SU-DHL-6 (cell line): ENCODE data around the gene XPO6.

Source experiments
- H2AFZ ChIP-seq: fragments of 200-600 bp; sonication (generic); 2 replicates; pipeline ENCODE4 v1.6.1; 2014; ENCODE audit warnings: low read depth, mild to moderate bottlenecking, moderate library complexity, mixed read lengths, antibody characterized with exemption, low read length; ENCODE audit not compliant: severe bottlenecking
- H3F3A ChIP-seq: fragments of 200-600 bp; shearing (Covaris generic); 2 replicates; pipeline ENCODE4 v1.6.0; 2016; ENCODE audit warnings: antibody characterized with exemption, mild to moderate bottlenecking; ENCODE audit not compliant: insufficient read depth
- H3K27ac ChIP-seq: fragments of 200-600 bp; sonication (generic); 2 replicates; pipeline ENCODE4 v1.5.1; 2016; ENCODE audit warnings: low read depth, mild to moderate bottlenecking, low read length, moderate library complexity, mixed read lengths
- H3K27me3 ChIP-seq: fragments of 200-600 bp; sonication (generic), shearing (Covaris generic); 2 replicates; pipeline ENCODE4 v1.6.0; 2014; ENCODE audit warnings: mild to moderate bottlenecking, low read length
- H3K36me3 ChIP-seq: fragments of 200-600 bp; sonication (generic); 2 replicates; pipeline ENCODE4 v1.6.1; 2014; ENCODE audit warnings: mild to moderate bottlenecking, low read length, mixed read lengths
- H3K4me2 ChIP-seq: fragments of 300-600, 200-600 bp; shearing (Covaris generic), sonication (generic); 2 replicates; pipeline ENCODE4 v1.6.0; 2014; ENCODE audit warnings: low read length, low read depth, mild to moderate bottlenecking; ENCODE audit not compliant: poor library complexity, severe bottlenecking
- H3K4me3 ChIP-seq: fragments of 200-600 bp; sonication (generic); 2 replicates; pipeline ENCODE4 v1.5.1; 2014; ENCODE audit warnings: antibody characterized with exemption, low read length, mild to moderate bottlenecking, mixed read lengths; ENCODE audit not compliant: insufficient read depth, poor library complexity, severe bottlenecking
- H3K79me2 ChIP-seq: fragments of 200-600 bp; sonication (generic); 2 replicates; pipeline ENCODE4 v1.6.1; 2014; ENCODE audit warnings: mild to moderate bottlenecking, low read length, moderate library complexity; ENCODE audit not compliant: insufficient read depth
- H3K9ac ChIP-seq: fragments of 200-600 bp; sonication (generic); 2 replicates; pipeline ENCODE4 v1.7.0; 2014; ENCODE audit warnings: mild to moderate bottlenecking, low read length
- H3K9me2 ChIP-seq: fragments of 200-600 bp; sonication (generic); replicated peaks from 2 replicates; pipeline ENCODE4 v1.6.1; 2014; ENCODE audit warnings: low read length; ENCODE audit not compliant: insufficient read depth
- H3K9me3 ChIP-seq: fragments of 200-600 bp; sonication (generic); 2 replicates; pipeline ENCODE4 v1.6.1; 2014; ENCODE audit warnings: low read length, mixed read lengths; ENCODE audit not compliant: insufficient read depth
- H4K20me1 ChIP-seq: fragments of 200-600 bp; sonication (generic); 2 replicates; pipeline ENCODE4 v1.6.1; 2014; ENCODE audit warnings: low read depth, mild to moderate bottlenecking, antibody characterized with exemption, low read length, moderate library complexity, mixed read lengths
- EZH2phosphoT487 ChIP-seq: fragments of 200-600 bp; sonication (generic), shearing (Covaris generic); conservative IDR thresholded peaks from 2 replicates; pipeline ENCODE4 v1.6.1; 2018; ENCODE audit warnings: mild to moderate bottlenecking, antibody characterized with exemption, low read length, moderate library complexity, mixed read lengths
- TF ChIP-seq, protein P1 (sequence below): fragments of 200-600 bp; sonication (generic); IDR thresholded peaks from one replicate; pipeline ENCODE4 v1.5.1; 2017; ENCODE audit warnings: antibody characterized with exemption, mild to moderate bottlenecking, low read length, moderate library complexity; ENCODE audit not compliant: insufficient read depth, poor library complexity, severe bottlenecking

XPO6 gene

DNA sequence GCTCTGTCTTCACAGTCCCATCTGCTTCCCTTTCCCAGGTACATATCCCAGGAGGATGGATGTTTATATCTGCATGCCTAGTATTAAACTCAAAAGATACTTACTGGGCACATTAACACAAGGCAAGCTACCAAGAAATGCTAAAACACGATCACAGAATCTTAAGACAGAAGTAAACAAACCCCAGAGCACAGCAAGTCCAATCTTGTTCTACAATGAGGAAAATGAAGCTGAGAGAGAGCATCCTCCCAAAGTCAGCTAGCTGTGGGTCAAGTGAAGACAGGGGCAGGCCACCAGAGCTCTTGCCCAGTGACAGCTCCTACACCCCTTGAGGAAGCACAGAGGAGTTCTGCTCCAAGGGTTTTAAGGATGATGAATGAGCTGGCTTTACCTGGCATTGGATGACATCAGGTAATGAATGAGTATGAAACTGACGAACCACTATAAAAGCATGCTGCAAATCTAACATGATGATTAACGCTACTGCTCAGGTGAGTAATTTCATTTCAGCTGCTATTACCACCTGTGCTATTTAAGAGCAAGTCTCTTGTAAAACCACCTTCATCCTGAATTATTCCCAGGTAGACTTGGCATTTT is 20.3 kb downstream of the XPO6 start:
- peaks cover 13% of the 10 kb centered on the region; the same call in 1 of the 2 replicates for H4K20me1 ChIP-seq
- H3K9ac ChIP-seq: no peak overlapping the region
- H3K27ac ChIP-seq: no peak overlapping the region
- H3K4me2 ChIP-seq: no peak overlapping the region
- no peak overlapping the region for H2AFZ ChIP-seq
- no peaks in the 10 kb centered on the region for H3K9me3 ChIP-seq
- TF ChIP-seq, protein P1, sequence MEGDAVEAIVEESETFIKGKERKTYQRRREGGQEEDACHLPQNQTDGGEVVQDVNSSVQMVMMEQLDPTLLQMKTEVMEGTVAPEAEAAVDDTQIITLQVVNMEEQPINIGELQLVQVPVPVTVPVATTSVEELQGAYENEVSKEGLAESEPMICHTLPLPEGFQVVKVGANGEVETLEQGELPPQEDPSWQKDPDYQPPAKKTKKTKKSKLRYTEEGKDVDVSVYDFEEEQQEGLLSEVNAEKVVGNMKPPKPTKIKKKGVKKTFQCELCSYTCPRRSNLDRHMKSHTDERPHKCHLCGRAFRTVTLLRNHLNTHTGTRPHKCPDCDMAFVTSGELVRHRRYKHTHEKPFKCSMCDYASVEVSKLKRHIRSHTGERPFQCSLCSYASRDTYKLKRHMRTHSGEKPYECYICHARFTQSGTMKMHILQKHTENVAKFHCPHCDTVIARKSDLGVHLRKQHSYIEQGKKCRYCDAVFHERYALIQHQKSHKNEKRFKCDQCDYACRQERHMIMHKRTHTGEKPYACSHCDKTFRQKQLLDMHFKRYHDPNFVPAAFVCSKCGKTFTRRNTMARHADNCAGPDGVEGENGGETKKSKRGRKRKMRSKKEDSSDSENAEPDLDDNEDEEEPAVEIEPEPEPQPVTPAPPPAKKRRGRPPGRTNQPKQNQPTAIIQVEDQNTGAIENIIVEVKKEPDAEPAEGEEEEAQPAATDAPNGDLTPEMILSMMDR: no peak
- TF ChIP-seq EZH2phosphoT487: no peak
- no peak overlapping the region for H3K4me3 ChIP-seq
- no peaks in the 10 kb centered on the region for H3K36me3 ChIP-seq
- H3F3A ChIP-seq: no peaks in the 10 kb centered on the region
- peaks cover 100% of the 10 kb centered on the region for H3K79me2 ChIP-seq
- no peaks in the 10 kb centered on the region for H3K9me2 ChIP-seq
- H3K27me3 ChIP-seq: no peaks in the 10 kb centered on the region

DNA sequence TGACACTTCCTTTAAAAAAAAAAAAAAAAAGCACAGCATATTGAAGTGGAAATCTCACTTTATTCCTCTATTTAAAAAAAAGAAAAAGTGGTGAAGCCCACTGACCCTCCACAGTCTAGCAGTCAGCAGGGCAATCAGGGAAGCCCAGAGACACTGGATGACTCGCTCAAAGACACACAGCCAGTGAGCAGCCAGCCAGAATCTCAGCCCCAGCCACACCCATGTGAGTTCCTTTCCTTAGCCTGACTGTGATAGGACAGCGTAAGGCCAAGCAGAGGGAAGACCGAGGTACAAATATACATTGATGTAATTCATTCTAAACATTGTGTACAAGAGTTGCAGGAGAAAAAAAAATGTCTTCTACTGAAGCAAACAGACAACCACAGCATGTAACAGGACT is 22.5 kb downstream of the XPO6 start:
- Histone ChIP-seq H3K4me2 (no peak overlapping the region), H2AFZ (no peak overlapping the region), H3F3A (no peaks in the 10 kb centered on the region), H3K4me3 (no peak overlapping the region), H3K9me3 (no peaks in the 10 kb centered on the region), H4K20me1 (peaks cover 13% of the 10 kb centered on the region; the same call in 1 of the 2 replicates), H3K27me3 (no peaks in the 10 kb centered on the region), H3K36me3 (0 out of 2 replicates have a peak, but pooled peaks cover 6% of the 10 kb centered on the region), H3K27ac (no peak overlapping the region), H3K9ac (no peak overlapping the region), H3K79me2 (peaks cover 100% of the 10 kb centered on the region), H3K9me2 (no peaks in the 10 kb centered on the region)
- TF ChIP-seq, protein P1: no peak
- no peak for TF ChIP-seq EZH2phosphoT487

DNA sequence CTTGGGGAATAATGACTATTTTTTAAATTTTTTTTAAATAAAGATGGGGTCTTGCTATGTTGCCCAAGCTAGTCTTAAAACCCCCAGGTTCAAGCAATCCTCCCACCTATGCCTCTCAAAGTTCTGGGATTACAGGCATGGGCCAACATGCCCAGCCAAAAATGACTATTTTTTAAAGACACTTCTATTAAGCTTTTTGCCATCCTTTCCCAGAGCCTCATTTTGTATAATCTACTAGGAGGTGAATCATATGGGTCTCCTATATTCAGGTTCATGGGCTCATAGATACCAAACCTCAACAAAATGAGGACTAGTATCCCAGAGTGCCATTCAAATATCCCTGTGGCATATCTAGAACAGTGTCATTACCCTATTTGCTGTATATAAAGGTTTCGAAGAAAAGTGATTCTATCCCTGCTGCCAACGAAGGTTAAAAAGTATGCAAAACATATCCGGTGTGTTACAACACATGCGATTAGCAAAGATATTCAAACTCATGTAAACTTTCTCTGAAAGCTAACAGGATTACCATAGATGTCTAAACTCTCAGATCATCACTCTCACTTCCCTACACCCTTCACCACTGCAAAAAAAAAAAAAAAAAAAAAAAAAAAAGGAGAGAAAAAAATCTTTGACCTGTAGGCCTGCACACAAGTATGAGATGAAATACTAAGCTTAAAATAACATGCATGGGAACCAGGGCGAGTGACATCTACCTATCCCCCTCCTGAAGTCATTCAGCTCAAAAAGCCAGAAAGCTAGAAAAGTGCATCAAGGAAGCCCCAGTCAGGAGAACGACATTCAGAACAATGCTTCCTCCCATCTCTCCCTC is 23.5 kb downstream of the XPO6 start:
- Histone ChIP-seq H4K20me1 (peaks cover 16% of the 10 kb centered on the region; the same call in 1 of the 2 replicates), H2AFZ (no peak overlapping the region), H3K4me3 (no peak overlapping the region), H3K9ac (no peak overlapping the region), H3K9me2 (no peaks in the 10 kb centered on the region), H3F3A (no peaks in the 10 kb centered on the region), H3K27me3 (no peaks in the 10 kb centered on the region), H3K27ac (peak overlapping the region; percentile 30; the same call in 1 of the 2 replicates), H3K36me3 (0 out of 2 replicates have a peak, but pooled peaks cover 6% of the 10 kb centered on the region), H3K79me2 (peaks cover 100% of the 10 kb centered on the region), H3K9me3 (no peaks in the 10 kb centered on the region), H3K4me2 (peak overlapping the region; percentile 31)
- TF ChIP-seq EZH2phosphoT487: no peak
- TF ChIP-seq, protein P1: no peak
